Measurements from ENCODE around the gene SMARCE1. TPM values are rescaled to one million over a fixed set of nuclear protein-coding genes. Genes with fewer than 3 reads are reported as not detected.
A peak's percentile ranks its signal among the peaks of the same experiment; 100 is the strongest.

Gene SMARCE1
- total and polyA plus RNA-seq, 2 experiments from 2014 or later = 99.9 to 103 TPM

GRCh38 chr17:40658396-40658795, 10.8 kb upstream of the SMARCE1 start:
- Histone ChIP-seq H3K27me3 (no peaks in the 10 kb centered on the region), H2AFZ (no peak overlapping the region), H3K9me2 (replicated peaks; ENCODE audit: insufficient read depth) (no peaks in the 10 kb centered on the region), H3K4me3 (no peak overlapping the region), H4K20me1 (ENCODE audit: insufficient read depth, poor library complexity, severe bottlenecking) (no peaks in the 10 kb centered on the region), H3K36me3 (replicated peaks; ENCODE audit: insufficient read depth, low read depth) (no peaks in the 10 kb centered on the region), H3K79me2 (no peaks in the 10 kb centered on the region), H3K9me3 (ENCODE audit: low read depth) (no peaks in the 10 kb centered on the region), H3K4me1 (ENCODE audit: insufficient read depth) (peaks cover 4% of the 10 kb centered on the region), H3K27ac (no peak overlapping the region), H3K4me2 (no peak overlapping the region)
- DNase-seq (ENCODE audit: low spot score) = no peak
- TF ChIP-seq EZH2phosphoT487 (IDR thresholded peaks at IDR 0.05; ENCODE audit: low read depth, severe bottlenecking, unreplicated experiment) (no peak), CTCF (IDR thresholded peaks at IDR 0.05; ENCODE audit: poor library complexity) (no peak), EZH2 (IDR thresholded peaks at IDR 0.05; ENCODE audit: borderline replicate concordance) (no peak)

DNA sequence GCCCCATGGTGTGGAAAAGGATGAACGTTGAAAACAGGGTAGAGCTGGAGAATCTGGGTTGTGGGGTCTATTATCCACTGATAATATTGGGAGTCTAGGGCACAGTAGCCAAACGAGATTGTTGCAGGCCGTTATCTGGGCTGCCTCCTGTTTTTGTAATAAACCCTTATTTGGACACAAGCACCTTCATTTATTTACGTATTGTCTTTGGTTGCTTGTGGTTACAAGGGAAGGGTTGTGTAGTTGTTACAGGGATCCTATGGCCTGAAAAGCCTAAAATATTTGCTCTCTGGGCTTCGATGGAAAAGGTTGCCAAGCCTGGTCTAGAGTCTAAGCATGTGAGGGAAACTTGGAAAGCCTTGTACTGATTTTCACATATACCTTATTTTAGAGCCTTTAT, 4.3 kb upstream of the SMARCE1 start:
- no peak overlapping the region for H3K27ac ChIP-seq
- H2AFZ ChIP-seq = no peak overlapping the region
- H3K27me3 ChIP-seq = no peaks in the 10 kb centered on the region
- 74% methylated on average over 5 of the region's 5 CpGs for WGBS (ENCODE audit: low lambda C conversion rate, missing lambda C conversion rate)
- H3K4me3 ChIP-seq = no peak overlapping the region
- H4K20me1 ChIP-seq (ENCODE audit: insufficient read depth, poor library complexity, severe bottlenecking) = no peaks in the 10 kb centered on the region
- peaks cover 22% of the 10 kb centered on the region for H3K79me2 ChIP-seq
- no peaks in the 10 kb centered on the region for H3K9me3 ChIP-seq (ENCODE audit: low read depth)
- DNase-seq (ENCODE audit: low spot score) = no peak
- no peaks in the 10 kb centered on the region for H3K9me2 ChIP-seq (replicated peaks; ENCODE audit: insufficient read depth)
- TF ChIP-seq EZH2phosphoT487 (IDR thresholded peaks at IDR 0.05; ENCODE audit: low read depth, severe bottlenecking, unreplicated experiment) (no peak), CTCF (IDR thresholded peaks at IDR 0.05; ENCODE audit: poor library complexity) (no peak), EZH2 (IDR thresholded peaks at IDR 0.05; ENCODE audit: borderline replicate concordance) (no peak)
- peaks cover 12% of the 10 kb centered on the region for H3K4me1 ChIP-seq (ENCODE audit: insufficient read depth)
- H3K36me3 ChIP-seq (replicated peaks; ENCODE audit: insufficient read depth, low read depth) = no peaks in the 10 kb centered on the region
- H3K4me2 ChIP-seq = no peak overlapping the region

DNA sequence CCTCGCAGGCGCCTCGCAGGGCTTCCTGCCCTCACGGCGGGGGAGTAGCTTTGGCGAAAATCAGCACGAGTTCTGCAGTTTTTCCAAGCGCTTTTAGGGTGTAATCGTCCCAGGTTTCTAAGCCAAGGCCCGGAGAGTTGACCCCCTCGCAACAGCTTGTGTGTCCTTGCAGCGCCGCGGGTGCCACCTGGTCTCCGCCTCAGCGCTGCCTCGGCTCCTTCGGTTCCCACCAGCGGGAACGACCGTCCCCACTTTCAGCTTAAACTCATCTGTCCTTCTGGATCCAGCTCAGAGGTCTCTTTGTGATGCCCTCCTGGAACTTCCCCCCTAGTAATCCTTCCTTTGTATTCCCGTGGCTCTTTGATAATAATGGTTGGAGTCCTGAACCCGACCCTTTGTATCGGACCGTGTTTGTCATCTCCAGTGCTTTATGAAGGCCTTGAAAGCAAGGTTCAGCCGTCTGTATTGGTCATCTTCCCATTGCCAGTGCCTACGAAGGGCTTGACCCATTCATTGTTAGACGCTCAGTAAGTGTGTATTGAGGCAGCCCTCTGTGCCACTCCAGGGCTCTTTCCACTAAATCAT, 858 bp upstream of the SMARCE1 start:
- no peaks in the 10 kb centered on the region for H3K9me3 ChIP-seq (ENCODE audit: low read depth)
- peaks cover 5% of the 10 kb centered on the region for H4K20me1 ChIP-seq (ENCODE audit: insufficient read depth, poor library complexity, severe bottlenecking)
- peak overlapping the region; percentile 98 for H3K4me3 ChIP-seq
- peak overlapping the region; percentile 100 for H3K27ac ChIP-seq
- peaks cover 28% of the 10 kb centered on the region for H3K4me1 ChIP-seq (ENCODE audit: insufficient read depth)
- TF ChIP-seq EZH2 (IDR thresholded peaks at IDR 0.05; ENCODE audit: borderline replicate concordance) (no peak), CTCF (IDR thresholded peaks at IDR 0.05; ENCODE audit: poor library complexity) (no peak), EZH2phosphoT487 (IDR thresholded peaks at IDR 0.05; ENCODE audit: low read depth, severe bottlenecking, unreplicated experiment) (no peak)
- H2AFZ ChIP-seq = peak overlapping the region; percentile 99
- DNase-seq (ENCODE audit: low spot score) = peak; percentile 10
- H3K9me2 ChIP-seq (replicated peaks; ENCODE audit: insufficient read depth) = no peaks in the 10 kb centered on the region
- peaks cover 56% of the 10 kb centered on the region for H3K79me2 ChIP-seq
- H3K36me3 ChIP-seq (replicated peaks; ENCODE audit: insufficient read depth, low read depth) = no peaks in the 10 kb centered on the region
- H3K4me2 ChIP-seq = peak overlapping the region; percentile 91
- 5% methylated on average over 28 of the region's 28 CpGs for WGBS (ENCODE audit: low lambda C conversion rate, missing lambda C conversion rate)
- H3K27me3 ChIP-seq = no peaks in the 10 kb centered on the region

Measured in hepatocyte (in vitro differentiated cells).